ENCODE data around the gene MTX1. TPM values are rescaled to one million over a fixed set of nuclear protein-coding genes. Genes with fewer than 3 reads are reported as not detected.

Gene MTX1, protein sequence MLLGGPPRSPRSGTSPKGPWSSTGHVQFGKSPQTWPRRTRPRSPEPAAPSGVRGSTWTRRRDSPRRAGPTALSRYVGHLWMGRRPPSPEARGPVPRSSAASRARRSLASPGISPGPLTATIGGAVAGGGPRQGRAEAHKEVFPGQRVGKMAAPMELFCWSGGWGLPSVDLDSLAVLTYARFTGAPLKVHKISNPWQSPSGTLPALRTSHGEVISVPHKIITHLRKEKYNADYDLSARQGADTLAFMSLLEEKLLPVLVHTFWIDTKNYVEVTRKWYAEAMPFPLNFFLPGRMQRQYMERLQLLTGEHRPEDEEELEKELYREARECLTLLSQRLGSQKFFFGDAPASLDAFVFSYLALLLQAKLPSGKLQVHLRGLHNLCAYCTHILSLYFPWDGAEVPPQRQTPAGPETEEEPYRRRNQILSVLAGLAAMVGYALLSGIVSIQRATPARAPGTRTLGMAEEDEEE
- total RNA-seq (2012; rRNA removed) (51.4 and 67.2 TPM in 2 replicates), polyA plus RNA-seq (2012; rRNA removed) (73.7 and 73.9 TPM in 2 replicates), Bru-seq, nascent RNA (percentile 51 among the genes with signal in this experiment), BruChase-seq, experiment 1, labeled RNA remaining after a 6-hour chase (percentile 49 among the genes with signal in this experiment), BruChase-seq, experiment 2, labeled RNA remaining after a 2-hour chase (percentile 41 among the genes with signal in this experiment)
- 58.0 and 97.7 TPM in 2 replicates for polyA plus RNA-seq (2012; cell fraction: cytosol; rRNA removed)
- 36.9 and 80.4 TPM in 2 replicates for polyA plus RNA-seq (2012; cell fraction: nucleus; rRNA removed; ENCODE audit: low replicate concordance)
- long read RNA-seq, transcript MTX1-202 (8 exons, 1,632 nt), result major isoform, 39 of 47 reads
- long read RNA-seq, partial matches to known transcripts, result 2 of 47 reads
- long read RNA-seq, other reads (novel, unspliced or antisense), result 5 of 47 reads

DNA sequence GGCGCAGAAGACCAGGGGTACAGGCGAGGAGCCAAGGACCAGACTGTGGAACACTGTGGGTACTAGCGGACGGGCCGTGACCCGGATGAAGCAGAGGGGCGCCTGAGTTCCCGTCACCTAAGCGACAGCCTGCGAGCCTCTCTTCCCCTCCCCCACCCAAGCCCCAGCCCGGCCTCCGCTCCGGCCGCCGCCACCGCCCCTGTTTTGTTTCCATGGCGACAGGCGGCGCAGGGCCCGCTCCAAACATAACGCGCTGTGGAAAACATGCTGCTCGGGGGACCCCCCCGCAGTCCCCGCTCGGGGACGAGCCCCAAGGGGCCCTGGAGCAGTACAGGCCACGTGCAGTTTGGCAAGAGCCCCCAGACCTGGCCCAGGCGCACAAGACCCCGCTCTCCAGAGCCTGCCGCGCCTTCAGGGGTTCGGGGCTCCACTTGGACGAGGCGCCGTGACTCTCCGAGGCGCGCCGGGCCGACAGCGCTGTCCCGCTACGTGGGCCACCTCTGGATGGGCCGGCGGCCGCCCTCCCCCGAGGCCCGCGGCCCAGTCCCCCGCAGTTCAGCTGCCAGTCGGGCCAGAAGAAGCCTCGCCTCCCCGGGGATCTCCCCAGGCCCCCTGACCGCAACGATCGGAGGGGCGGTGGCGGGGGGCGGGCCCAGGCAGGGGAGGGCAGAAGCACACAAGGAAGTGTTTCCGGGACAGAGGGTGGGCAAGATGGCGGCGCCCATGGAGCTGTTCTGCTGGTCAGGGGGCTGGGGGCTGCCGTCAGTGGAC, at the start of gene MTX1:
MTX1 (plus strand) TSS at position 155 of the 771 bp plus-strand sequence; CDS start at position 265, 110 bp downstream.
- peak within 1 kb of the TSS; percentile 99 to 100 for H4K8ac ChIP-seq (ENCODE audit: low read depth in 2 of 2, low read length in 2 of 2)

More for the DNA sequence above, at the start of gene MTX1:
- Histone ChIP-seq H3K23ac (ENCODE audit: low read depth, low read length) (peak within 1 kb of the TSS; percentile 87), H3K9me1 (ENCODE audit: insufficient read depth, low read length) (peaks cover 6% of the 10 kb centered on the region; the same call in 1 of the 2 replicates), H3K9me3 (ENCODE audit: control insufficient read depth, insufficient read depth, low read length) (no peaks in the 10 kb centered on the region), H2AK5ac (ENCODE audit: low read depth, low read length) (peak within 1 kb of the TSS; percentile 95), H3K56ac (ENCODE audit: extremely low read depth, insufficient read depth, low read length) (peak within 1 kb of the TSS; percentile 85), H4K5ac (ENCODE audit: low read depth, low read length) (peak within 1 kb of the TSS; percentile 100), H3K14ac (replicated peaks; ENCODE audit: low read depth, low read length) (peak within 1 kb of the TSS; percentile 98), H3K27me3 (ENCODE audit: control insufficient read depth, insufficient read depth, low read length) (no peaks in the 10 kb centered on the region), H3K9ac (ENCODE audit: low read depth, low read length) (peak within 1 kb of the TSS; percentile 99), H3K4me1 (ENCODE audit: control insufficient read depth, insufficient read depth, low read length) (peaks cover 15% of the 10 kb centered on the region), H2BK15ac (ENCODE audit: low read depth, low read length) (peak within 1 kb of the TSS; percentile 61; the same call in 1 of the 3 replicates), H2BK120ac (ENCODE audit: low read depth, low read length) (peak within 1 kb of the TSS; percentile 77), H3K4me2 (ENCODE audit: low read depth, low read length) (peak within 1 kb of the TSS; percentile 100), H2AK9ac (replicated peaks; ENCODE audit: low read depth, low read length, poor library complexity) (peak within 1 kb of the TSS; percentile 99), H3K4ac (ENCODE audit: low read depth, low read length) (peak within 1 kb of the TSS; percentile 98), H3K36me3 (ENCODE audit: control insufficient read depth, insufficient read depth, low read length) (peaks cover 5% of the 10 kb centered on the region; the same call in 1 of the 2 replicates), H4K91ac (ENCODE audit: insufficient read depth, low read depth, low read length) (peak within 1 kb of the TSS; percentile 87), H4K20me1 (ENCODE audit: insufficient read depth, low read length) (no peaks in the 10 kb centered on the region), H2BK5ac (ENCODE audit: low read depth, low read length, poor library complexity, severe bottlenecking) (peak within 1 kb of the TSS; percentile 74), H3K79me1 (ENCODE audit: low read depth in 1 of 2, low read length in 2 of 2) (peaks cover 13 to 24% of the 10 kb centered on the region in 2 experiments), H3K4me3 (ENCODE audit: insufficient read depth, low read depth, low read length) (peak within 1 kb of the TSS; percentile 100), H2AFZ (replicated peaks; ENCODE audit: low read length, poor library complexity) (peak within 1 kb of the TSS; percentile 89), H2BK20ac (ENCODE audit: low read depth, low read length) (no peak within 1 kb of the TSS; the same call in 1 of the 2 replicates), H3K27ac (ENCODE audit: insufficient read depth, low read length) (peak within 1 kb of the TSS; percentile 86), H3K18ac (ENCODE audit: low read depth, low read length) (peak within 1 kb of the TSS; percentile 74)
- 0% methylated on average over 42 of the region's 64 CpGs; no CpG with 5 or more reads in 1 of the 2 experiments for WGBS, 2 experiments (ENCODE audit: extremely low coverage in 2 of 2, insufficient read length in 1 of 2)
- intact Hi-C loops (cut with micrococcal nuclease) (loop anchor here (1.0 to 10.0 kb wide), 3 partner anchors 33 to 386 kb away; partner anchors contain the start of gene RUSC1), in situ Hi-C loops (cut with MboI; ENCODE audit: low sequenced_read_pairs) (no loop called here), dilution Hi-C loops (cut with HindIII; ENCODE audit: low sequenced_read_pairs, unreplicated experiment) (no loop called here)
- peak; percentile 88 for ATAC-seq (ENCODE audit: low read depth)
- peak; percentile 68 for DNase-seq
- CTCF ChIA-PET, result interaction anchor here (2.0 kb wide), 1 partner anchor 36 kb away, joined by 6 read pairs; the partner anchor contains the start of gene KRTCAP2
- POLR2A ChIA-PET (ENCODE audit: unreplicated experiment), result no interaction called here
- TF ChIP-seq POLR2A (IDR thresholded peaks at IDR 0.05; ENCODE audit: low read depth, low read length) (peak; percentile 89), MAFK (IDR thresholded peaks at IDR 0.05; ENCODE audit: low read depth, low read length) (no peak), RCOR1 (IDR thresholded peaks at IDR 0.05; ENCODE audit: insufficient replicate concordance, low read length) (no peak), FOS (IDR thresholded peaks at IDR 0.05; ENCODE audit: low read depth, low read length) (no peak), BHLHE40 (IDR thresholded peaks at IDR 0.05; ENCODE audit: low read depth, low read length) (peak; percentile 39; the same call in 1 of the 2 replicates), RFX5 (IDR thresholded peaks at IDR 0.05; ENCODE audit: low read depth, low read length) (no peak), MXI1 (IDR thresholded peaks at IDR 0.05; ENCODE audit: borderline replicate concordance, low read depth, low read length) (peak; percentile 85), MAZ (IDR thresholded peaks at IDR 0.05; ENCODE audit: borderline replicate concordance, low read depth, low read length) (peak; percentile 47; the same call in 1 of the 2 replicates)
- no TSS peak for BruUV-seq (replicated peaks)
